Body of pancreas (tissue), 4 donors: ENCODE measurements around the gene PPP6R1. TPM values are rescaled to one million over a fixed set of nuclear protein-coding genes. Genes with fewer than 3 reads are reported as not detected.
A peak's percentile ranks its signal among the peaks of the same experiment; 100 is the strongest.

Experiments used
- ATAC-seq: fragments of 150-250 bp; one replicate; pipeline ENCODE4 v1.9.1; 2016
- DNase-seq, 4 donors: peaks; one replicate each; pipeline ENCODE4 v3.0.0-alpha.2; 2019
- H3K27ac ChIP-seq, 4 donors: fragments of 200-600 bp; sonication (generic); 1 replicate in 3 of 4; 2 replicates in 1 of 4; pipeline versions ENCODE4 v1.5.1 to v1.6.1; 2016 to 2019; ENCODE audit warnings: mild to moderate bottlenecking in 1 of 4, mixed read lengths in 1 of 4, moderate library complexity in 1 of 4
- H3K27me3 ChIP-seq, 2 donors: fragments of 200-600 bp; sonication (generic); one replicate each; pipeline ENCODE4 v1.6.0; 2016; ENCODE audit warnings: mild to moderate bottlenecking in 1 of 2
- H3K36me3 ChIP-seq, 2 donors: fragments of 200-600 bp; sonication (generic); replicated peaks in 1 of 2; 2 replicates each; pipeline ENCODE4 v1.5.1; 2016; ENCODE audit warnings: low read depth in 2 of 2; ENCODE audit not compliant: insufficient read depth in 1 of 2
- H3K4me1 ChIP-seq: fragments of 200-600 bp; sonication (generic); one replicate; pipeline ENCODE4 v1.6.0; 2016
- H3K4me3 ChIP-seq, 2 donors: fragments of 200-600 bp; sonication (generic); 1 replicate in 1 of 2; 2 replicates in 1 of 2; pipeline ENCODE4 v1.5.1; 2016 to 2019
- H3K9me3 ChIP-seq, 3 donors: fragments of 200-600 bp; sonication (generic); 1 replicate in 2 of 3; 2 replicates in 1 of 3; pipeline ENCODE4 v1.5.1; 2016
- POLR2A ChIP-seq, 3 donors: fragments of 450-650 bp; IDR thresholded peaks; one replicate each; pipeline ENCODE4 v1.6.1; 2016; ENCODE audit warnings: antibody characterized with exemption in 3 of 3, mild to moderate bottlenecking in 2 of 3
- WGBS, 2 donors: methylation state at CpG; one replicate each; pipeline ENCODE4 v1.1.5; 2017; 5-methylcytosine and 5-hydroxymethylcytosine counted together
- intact Hi-C: fragments of 100-400 bp; cut with DNase I; formaldehyde crosslinking; loops from one replicate; pipeline ENCODE4 v1.15.1; 2023
- total RNA-seq, 2 donors: library from RNA; depleted of rRNA; stranded (reverse); fragments of >200 nt; gene quantifications; one replicate each; pipeline ENCODE4 v1.1.0, GENCODE V29; 2016
- TF ChIP-seq, protein P1 (sequence below), 7 experiments: fragments of 450-650 bp in 4 of 7; fragments of 200-600 bp in 3 of 7; sonication (generic) in 3 of 7; IDR thresholded peaks; one replicate each; pipeline ENCODE4 v1.5.1; 2016 to 2019; ENCODE audit warnings: antibody characterized with exemption in 7 of 7

PPP6R1 gene
- total RNA-seq, 2 donors from 2014 or later: 19.2 to 20.8 TPM

DNA sequence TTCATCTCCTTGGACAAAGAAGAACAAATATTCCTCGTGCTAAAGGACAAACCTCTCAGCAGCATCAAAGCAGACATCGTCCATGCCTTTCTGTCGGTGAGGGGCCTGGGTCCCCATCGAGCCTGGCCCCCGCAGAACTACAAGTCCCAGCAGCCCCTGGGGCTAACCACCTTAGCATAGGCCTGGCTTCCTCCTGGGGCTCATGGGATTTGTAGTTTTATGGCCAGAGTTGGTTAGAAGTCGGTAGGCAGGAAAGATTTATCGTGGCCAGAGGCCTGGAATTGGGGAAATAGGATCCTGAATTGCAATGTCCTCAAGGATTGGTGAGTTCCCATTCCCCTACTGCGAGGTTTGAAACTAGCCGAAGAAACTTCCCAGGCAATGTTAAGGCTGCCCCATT, 46.7 kb upstream of the PPP6R1 start:
- WGBS, 2 donors: 74 to 80% methylated on average over 9 of the region's 9 CpGs
- no peak for TF ChIP-seq POLR2A (IDR thresholded peaks at IDR 0.05)
- TF ChIP-seq, protein P1, sequence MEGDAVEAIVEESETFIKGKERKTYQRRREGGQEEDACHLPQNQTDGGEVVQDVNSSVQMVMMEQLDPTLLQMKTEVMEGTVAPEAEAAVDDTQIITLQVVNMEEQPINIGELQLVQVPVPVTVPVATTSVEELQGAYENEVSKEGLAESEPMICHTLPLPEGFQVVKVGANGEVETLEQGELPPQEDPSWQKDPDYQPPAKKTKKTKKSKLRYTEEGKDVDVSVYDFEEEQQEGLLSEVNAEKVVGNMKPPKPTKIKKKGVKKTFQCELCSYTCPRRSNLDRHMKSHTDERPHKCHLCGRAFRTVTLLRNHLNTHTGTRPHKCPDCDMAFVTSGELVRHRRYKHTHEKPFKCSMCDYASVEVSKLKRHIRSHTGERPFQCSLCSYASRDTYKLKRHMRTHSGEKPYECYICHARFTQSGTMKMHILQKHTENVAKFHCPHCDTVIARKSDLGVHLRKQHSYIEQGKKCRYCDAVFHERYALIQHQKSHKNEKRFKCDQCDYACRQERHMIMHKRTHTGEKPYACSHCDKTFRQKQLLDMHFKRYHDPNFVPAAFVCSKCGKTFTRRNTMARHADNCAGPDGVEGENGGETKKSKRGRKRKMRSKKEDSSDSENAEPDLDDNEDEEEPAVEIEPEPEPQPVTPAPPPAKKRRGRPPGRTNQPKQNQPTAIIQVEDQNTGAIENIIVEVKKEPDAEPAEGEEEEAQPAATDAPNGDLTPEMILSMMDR (IDR thresholded peaks at IDR 0.05): no peak
- intact Hi-C loops: loop anchor here (10.0 kb wide), 1 partner anchor 79 kb away; the partner anchor contains the start of genes RPL28 and TMEM238
- Histone ChIP-seq H3K4me1 (peaks cover 10% of the 10 kb centered on the region), H3K27me3 (no peaks in the 10 kb centered on the region), H3K4me3 (no peak overlapping the region), H3K27ac (no peak overlapping the region), H3K9me3 (no peaks in the 10 kb centered on the region), H3K36me3 (no peaks in the 10 kb centered on the region)
- DNase-seq: peak; percentile 35 to 44 (median 36)
- ATAC-seq: no peak

DNA sequence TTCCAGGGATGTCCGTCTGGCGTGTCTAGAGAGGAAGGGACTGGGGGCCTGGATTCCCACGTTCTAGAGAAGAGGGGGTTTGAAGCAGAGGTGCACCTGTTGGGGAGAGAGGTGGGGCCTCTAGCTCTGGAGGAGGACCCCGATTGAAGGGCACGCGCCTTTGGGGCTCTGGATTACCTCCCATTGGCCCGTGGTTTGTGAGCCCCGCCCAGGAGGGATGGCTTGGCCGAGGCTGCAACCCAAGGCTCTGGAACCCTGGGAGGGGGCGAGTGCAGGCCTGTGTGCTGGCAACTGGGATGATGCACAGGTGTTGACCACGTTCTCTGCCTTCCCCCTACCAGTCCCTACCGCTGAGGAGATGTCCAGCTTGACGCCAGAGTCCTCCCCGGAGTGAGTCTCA, 46.2 kb upstream of the PPP6R1 start:
- no peaks in the 10 kb centered on the region for H3K36me3 ChIP-seq
- H3K9me3 ChIP-seq: no peaks in the 10 kb centered on the region
- TF ChIP-seq, protein P1 (IDR thresholded peaks at IDR 0.05): no peak
- TF ChIP-seq POLR2A (IDR thresholded peaks at IDR 0.05): no peak
- 61 to 67% methylated on average over 9 to 14 of the region's 14 CpGs for WGBS, 2 donors
- no peaks in the 10 kb centered on the region for H3K27me3 ChIP-seq
- H3K4me1 ChIP-seq: peaks cover 10% of the 10 kb centered on the region
- intact Hi-C loops: loop anchor here (10.0 kb wide), 1 partner anchor 80 kb away; the partner anchor contains the start of genes RPL28 and TMEM238
- DNase-seq (no peak), ATAC-seq (no peak)
- H3K27ac ChIP-seq: no peak overlapping the region
- H3K4me3 ChIP-seq: no peak overlapping the region

GRCh38 chr19:55304279-55304978, 45.6 kb upstream of the PPP6R1 start:
- intact Hi-C loops: loop anchor here (10.0 kb wide), 1 partner anchor 80 kb away; the partner anchor contains the start of genes RPL28 and TMEM238
- H3K36me3 ChIP-seq: no peaks in the 10 kb centered on the region
- TF ChIP-seq POLR2A (IDR thresholded peaks at IDR 0.05): no peak
- TF ChIP-seq, protein P1 (IDR thresholded peaks at IDR 0.05): no peak
- H3K4me3 ChIP-seq: no peak overlapping the region
- DNase-seq (peak in 3 of 4 donors; percentile 26 to 42 (median 30)), ATAC-seq (no peak)
- WGBS, 2 donors: 86 to 87% methylated on average over 27 to 38 of the region's 39 CpGs
- no peaks in the 10 kb centered on the region for H3K9me3 ChIP-seq
- no peaks in the 10 kb centered on the region for H3K27me3 ChIP-seq
- no peak overlapping the region for H3K27ac ChIP-seq
- H3K4me1 ChIP-seq: peaks cover 10% of the 10 kb centered on the region

DNA sequence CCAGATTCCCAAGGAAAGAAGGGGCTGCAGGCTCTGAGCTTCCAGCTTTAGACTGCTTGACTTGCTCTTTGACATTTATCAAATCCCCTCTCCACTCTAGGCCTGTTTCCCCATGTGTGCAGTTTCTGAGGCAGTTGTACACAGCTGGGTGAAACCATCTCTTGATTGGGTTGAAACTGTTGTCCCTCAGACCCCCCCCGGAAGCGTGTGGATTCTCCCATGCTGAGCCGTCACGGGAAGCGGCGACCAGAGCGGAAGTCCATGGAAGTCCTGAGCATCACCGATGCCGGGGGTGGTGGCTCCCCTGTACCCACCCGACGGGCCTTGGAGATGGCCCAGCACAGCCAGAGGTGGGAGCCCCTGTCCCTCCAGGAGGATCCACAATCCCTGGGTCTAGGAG, 44.7 kb upstream of the PPP6R1 start:
- DNase-seq: no peak
- Histone ChIP-seq H3K4me3 (no peak overlapping the region), H3K27me3 (no peaks in the 10 kb centered on the region), H3K36me3 (no peaks in the 10 kb centered on the region), H3K4me1 (peaks cover 10% of the 10 kb centered on the region), H3K27ac (no peak overlapping the region), H3K9me3 (no peaks in the 10 kb centered on the region)
- intact Hi-C loops: loop anchor here (10.0 kb wide), 1 partner anchor 81 kb away; the partner anchor contains the start of genes RPL28 and TMEM238
- 68 to 88% methylated on average over 10 to 11 of the region's 11 CpGs for WGBS, 2 donors
- ATAC-seq: no peak
- no peak for TF ChIP-seq POLR2A (IDR thresholded peaks at IDR 0.05)

GRCh38 chr19:55302318-55302703, 43.5 kb upstream of the PPP6R1 start:
- ATAC-seq (no peak), DNase-seq (no peak)
- H3K4me1 ChIP-seq: peaks cover 10% of the 10 kb centered on the region
- H3K27me3 ChIP-seq: no peaks in the 10 kb centered on the region
- H3K4me3 ChIP-seq: no peak overlapping the region
- intact Hi-C loops: loop anchor here (10.0 kb wide), 1 partner anchor 82 kb away; the partner anchor contains the start of genes RPL28 and TMEM238
- WGBS, 2 donors: 53 to 70% methylated on average over 12 of the region's 12 CpGs
- no peaks in the 10 kb centered on the region for H3K36me3 ChIP-seq
- TF ChIP-seq, protein P1 (IDR thresholded peaks at IDR 0.05): no peak
- no peak for TF ChIP-seq POLR2A (IDR thresholded peaks at IDR 0.05)
- H3K9me3 ChIP-seq: no peaks in the 10 kb centered on the region
- no peak overlapping the region for H3K27ac ChIP-seq
